ENCODE data around the gene SPATA2. TPM values are rescaled to one million over a fixed set of nuclear protein-coding genes. Genes with fewer than 3 reads are reported as not detected.
A peak's percentile ranks its signal among the peaks of the same experiment; 100 is the strongest.

SPATA2 gene
- total and polyA plus RNA-seq, 2 of the 13 experiments (the other 11 are each of a cell fraction or from before 2014, with no cell fraction given) = 3.2 to 8.7 TPM

GRCh38 chr20:49936153-49937026 is 21.1 kb upstream of the SPATA2 start, which contains the start of gene RNF114 (continued):
- 0 out of 2 replicates have a peak, but pooled peaks have one; percentile 28 for TF ChIP-seq NAIF1 (CRISPR knock-in tag; IDR thresholded peaks at IDR 0.05; ENCODE audit: borderline replicate concordance)
- TF ChIP-seq KAT2B (IDR thresholded peaks at IDR 0.05; ENCODE audit: borderline replicate concordance, low read depth, low read length) = no peak
- peak; percentile 75; the same call in 1 of the 2 replicates for TF ChIP-seq HES4 (CRISPR knock-in tag; IDR thresholded peaks at IDR 0.05; ENCODE audit: borderline replicate concordance)
- no peak; the same call in 1 of the 2 replicates for TF ChIP-seq DNMT3B (CRISPR knock-in tag; conservative IDR thresholded peaks at IDR 0.05)
- peak; percentile 67; the same call in 1 of the 2 replicates for TF ChIP-seq ZNF607 (CRISPR knock-in tag; IDR thresholded peaks at IDR 0.05; ENCODE audit: borderline replicate concordance)
- peak; percentile 27; the same call in 1 of the 2 replicates for TF ChIP-seq TOE1 (CRISPR knock-in tag; IDR thresholded peaks at IDR 0.05)
- 0 out of 2 replicates have a peak, but pooled peaks have one; percentile 48 for TF ChIP-seq MED13 (CRISPR knock-in tag; IDR thresholded peaks at IDR 0.05)
- peak; percentile 75 for TF ChIP-seq ARID3A (IDR thresholded peaks at IDR 0.05; ENCODE audit: low read depth, low read length)
- TF ChIP-seq SNAPC4 (CRISPR knock-in tag; IDR thresholded peaks at IDR 0.05) = no peak
- no peak for TF ChIP-seq NFIC (IDR thresholded peaks at IDR 0.05; ENCODE audit: low read length)
- TF ChIP-seq, protein P1, sequence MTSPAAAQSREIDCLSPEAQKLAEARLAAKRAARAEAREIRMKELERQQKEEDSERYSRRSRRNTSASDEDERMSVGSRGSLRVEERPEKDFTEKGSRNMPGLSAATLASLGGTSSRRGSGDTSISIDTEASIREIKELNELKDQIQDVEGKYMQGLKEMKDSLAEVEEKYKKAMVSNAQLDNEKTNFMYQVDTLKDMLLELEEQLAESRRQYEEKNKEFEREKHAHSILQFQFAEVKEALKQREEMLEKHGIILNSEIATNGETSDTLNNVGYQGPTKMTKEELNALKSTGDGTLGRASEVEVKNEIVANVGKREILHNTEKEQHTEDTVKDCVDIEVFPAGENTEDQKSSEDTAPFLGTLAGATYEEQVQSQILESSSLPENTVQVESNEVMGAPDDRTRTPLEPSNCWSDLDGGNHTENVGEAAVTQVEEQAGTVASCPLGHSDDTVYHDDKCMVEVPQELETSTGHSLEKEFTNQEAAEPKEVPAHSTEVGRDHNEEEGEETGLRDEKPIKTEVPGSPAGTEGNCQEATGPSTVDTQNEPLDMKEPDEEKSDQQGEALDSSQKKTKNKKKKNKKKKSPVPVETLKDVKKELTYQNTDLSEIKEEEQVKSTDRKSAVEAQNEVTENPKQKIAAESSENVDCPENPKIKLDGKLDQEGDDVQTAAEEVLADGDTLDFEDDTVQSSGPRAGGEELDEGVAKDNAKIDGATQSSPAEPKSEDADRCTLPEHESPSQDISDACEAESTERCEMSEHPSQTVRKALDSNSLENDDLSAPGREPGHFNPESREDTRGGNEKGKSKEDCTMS (CRISPR knock-in tag; conservative IDR thresholded peaks at IDR 0.05) = no peak; the same call in 1 of the 2 replicates
- TF ChIP-seq NRL (CRISPR knock-in tag; IDR thresholded peaks at IDR 0.05; ENCODE audit: borderline replicate concordance) = peak; percentile 84
- no peak for TF ChIP-seq PLRG1 (conservative IDR thresholded peaks at IDR 0.05)
- TF ChIP-seq SMAD1 (CRISPR knock-in tag; IDR thresholded peaks at IDR 0.05; ENCODE audit: borderline replicate concordance, low read depth) = peak; percentile 83; the same call in 1 of the 2 replicates
- TF ChIP-seq ZNF33B (CRISPR knock-in tag; IDR thresholded peaks at IDR 0.05) = peak; percentile 21; the same call in 1 of the 2 replicates
- peak; percentile 32; the same call in 1 of the 2 replicates for TF ChIP-seq FOSL1 (CRISPR knock-in tag; IDR thresholded peaks at IDR 0.05; ENCODE audit: borderline replicate concordance)
- TF ChIP-seq ZNF251 (CRISPR knock-in tag; IDR thresholded peaks at IDR 0.05) = no peak
- TF ChIP-seq ZNF460 (CRISPR knock-in tag; IDR thresholded peaks at IDR 0.05; ENCODE audit: borderline replicate concordance) = no peak; the same call in 1 of the 2 replicates

Data from HepG2 (cell line).